H1 (cell line): ENCODE results near the gene C1orf116. TPM values are rescaled to one million over a fixed set of nuclear protein-coding genes. Genes with fewer than 3 reads are reported as not detected.
A peak's percentile ranks its signal among the peaks of the same experiment; 100 is the strongest.

Experiments used
- CTCF ChIA-PET: fragments of 300-600 bp; sonication (Branson Sonifier 250); formaldehyde crosslinking; loops from one replicate; lab custom pipeline; 2021; ENCODE audit not compliant: partially characterized antibody; lab: Charles Lee
- POLR2A ChIA-PET: fragments of 300-600 bp; sonication (Branson Sonifier 250); formaldehyde crosslinking; loops from one replicate; lab custom pipeline; 2021; ENCODE audit warnings: inconsistent platforms; ENCODE audit not compliant: partially characterized antibody; lab: Charles Lee
- DNase-seq, 2 experiments: peaks; one replicate each; pipeline versions ENCODE4 v3.0.0 to v3.0.0-alpha.2; 2010 to 2022; ENCODE audit warnings: low spot score in 2 of 2, low read depth in 1 of 2, mixed read lengths in 1 of 2
- FAIRE-seq: peaks from 2 replicates; lab custom pipeline; 2011; peaks lifted over from hg19 to GRCh38; lab: Jason Lieb, UNC
- H2AFZ ChIP-seq: 2 replicates; pipeline ENCODE4 v1.8.1; 2012; ENCODE audit warnings: low read length, inconsistent platforms
- H2AK5ac ChIP-seq: 2 replicates; pipeline ENCODE4 v1.6.1; 2013; ENCODE audit warnings: low read depth, low read length
- H2BK120ac ChIP-seq: replicated peaks from 2 replicates; pipeline ENCODE3; 2013; ENCODE audit warnings: low read depth, low read length, inconsistent platforms
- H2BK12ac ChIP-seq: 2 replicates; pipeline ENCODE4 v1.6.1; 2013; ENCODE audit warnings: low read depth, low read length
- H2BK15ac ChIP-seq: 2 replicates; pipeline ENCODE4 v1.6.1; 2013; ENCODE audit warnings: low read length
- H2BK20ac ChIP-seq: 2 replicates; pipeline ENCODE4 v1.6.1; 2013; ENCODE audit warnings: low read length
- H2BK5ac ChIP-seq: 2 replicates; pipeline ENCODE4 v1.6.1; 2013; ENCODE audit warnings: low read depth, low read length
- H3K14ac ChIP-seq: 2 replicates; pipeline ENCODE4 v1.6.1; 2013; ENCODE audit warnings: inconsistent platforms; ENCODE audit not compliant: insufficient read length
- H3K18ac ChIP-seq: 2 replicates; pipeline ENCODE4 v1.6.1; 2013; ENCODE audit warnings: low read length; ENCODE audit errors: extremely low read depth
- H3K23ac ChIP-seq: 2 replicates; pipeline ENCODE4 v1.6.1; 2013; ENCODE audit warnings: inconsistent platforms; ENCODE audit not compliant: insufficient read length
- H3K23me2 ChIP-seq: 2 replicates; pipeline ENCODE4 v1.6.1; 2013; ENCODE audit warnings: low read depth, low read length
- H3K27ac ChIP-seq: 2 replicates; pipeline ENCODE4 v1.6.1; 2011; ENCODE audit warnings: low read depth, low read length, inconsistent platforms
- H3K27me3 ChIP-seq, 4 experiments: replicated peaks in 1 of 4; 1 replicate in 1 of 4; 2 replicates in 3 of 4; pipeline versions ENCODE4 v1.6.1 to v1.8.1; 2011 to 2013; ENCODE audit warnings: low read length in 3 of 4, mild to moderate bottlenecking in 3 of 4, inconsistent platforms in 2 of 4, mixed read lengths in 2 of 4, moderate library complexity in 1 of 4; ENCODE audit not compliant: control insufficient read depth in 3 of 4, insufficient read depth in 3 of 4; ENCODE audit errors: extremely low read depth in 1 of 4
- H3K36me3 ChIP-seq, 4 experiments: 2 replicates each; pipeline versions ENCODE4 v1.6.1 to v1.8.1; 2011 to 2013; ENCODE audit warnings: mild to moderate bottlenecking in 4 of 4, low read length in 3 of 4, moderate library complexity in 2 of 4, control low read depth in 1 of 4, inconsistent platforms in 1 of 4; ENCODE audit not compliant: insufficient read depth in 4 of 4, control insufficient read depth in 2 of 4
- H3K4ac ChIP-seq: replicated peaks from 2 replicates; pipeline ENCODE3; 2013; ENCODE audit warnings: low read length, low read depth, mixed read lengths, inconsistent platforms; ENCODE audit not compliant: insufficient read length
- H3K4me1 ChIP-seq, 4 experiments: replicated peaks in 1 of 4; 1 replicate in 1 of 4; 2 replicates in 3 of 4; pipeline versions ENCODE4 v1.6.1 to v1.8.1; 2011 to 2013; ENCODE audit warnings: low read length in 3 of 4, inconsistent platforms in 2 of 4, mixed read lengths in 1 of 4; ENCODE audit not compliant: insufficient read depth in 4 of 4, control insufficient read depth in 3 of 4
- H3K4me2 ChIP-seq, 2 experiments: 2 replicates each; pipeline versions ENCODE4 v1.6.1 to v1.8.1; 2011 to 2013; ENCODE audit warnings: low read depth in 2 of 2, low read length in 2 of 2, control low read depth in 1 of 2, inconsistent platforms in 1 of 2, mild to moderate bottlenecking in 1 of 2; ENCODE audit not compliant: insufficient read depth in 1 of 2
- H3K4me3 ChIP-seq, 4 experiments: fragments of 200-600, 300-600 bp in 1 of 4; sonication (generic), shearing (Covaris generic), sonication (Bioruptor Twin) in 1 of 4; 2 replicates each; pipeline versions ENCODE4 v1.5.1 to v1.8.1; 2011 to 2016; ENCODE audit warnings: low read length in 4 of 4, low read depth in 3 of 4, control low read depth in 2 of 4, inconsistent platforms in 2 of 4, mild to moderate bottlenecking in 2 of 4, mixed read lengths in 1 of 4, moderate library complexity in 1 of 4; ENCODE audit not compliant: insufficient read depth in 2 of 4; ENCODE audit errors: extremely low read depth in 1 of 4
- H3K56ac ChIP-seq: replicated peaks from 2 replicates; pipeline ENCODE3; 2013; ENCODE audit warnings: low read depth, mild to moderate bottlenecking, mixed read lengths, low read length, inconsistent platforms; ENCODE audit not compliant: insufficient read length
- H3K79me1 ChIP-seq: 2 replicates; pipeline ENCODE4 v1.6.1; 2013; ENCODE audit warnings: low read depth, low read length, control low read depth
- H3K79me2 ChIP-seq, 2 experiments: 2 replicates each; pipeline versions ENCODE4 v1.6.1 to v1.8.1; 2012 to 2013; ENCODE audit warnings: low read length in 2 of 2, mild to moderate bottlenecking in 2 of 2, inconsistent platforms in 1 of 2; ENCODE audit not compliant: insufficient read depth in 2 of 2, control insufficient read depth in 1 of 2
- H3K9ac ChIP-seq, 4 experiments: replicated peaks in 1 of 4; 1 replicate in 1 of 4; 2 replicates in 3 of 4; pipeline versions ENCODE4 v1.6.1 to v1.8.1; 2011 to 2013; ENCODE audit warnings: low read depth in 3 of 4, low read length in 3 of 4, control low read depth in 2 of 4, mild to moderate bottlenecking in 2 of 4, moderate library complexity in 2 of 4, inconsistent platforms in 1 of 4; ENCODE audit errors: extremely low read depth in 1 of 4
- H3K9me3 ChIP-seq, 2 experiments: 2 replicates each; pipeline versions ENCODE4 v1.6.1 to v1.8.1; 2012 to 2013; ENCODE audit warnings: mild to moderate bottlenecking in 2 of 2, moderate library complexity in 2 of 2, control low read depth in 1 of 2, inconsistent platforms in 1 of 2, low read depth in 1 of 2, low read length in 1 of 2, mixed read lengths in 1 of 2; ENCODE audit not compliant: insufficient read depth in 2 of 2
- H4K20me1 ChIP-seq, 2 experiments: replicated peaks in 1 of 2; 2 replicates each; pipeline versions ENCODE3 to v1.8.1; 2011 to 2013; ENCODE audit warnings: inconsistent platforms in 2 of 2, low read length in 2 of 2, mild to moderate bottlenecking in 1 of 2; ENCODE audit not compliant: insufficient read depth in 2 of 2, control insufficient read depth in 1 of 2
- H4K5ac ChIP-seq: 2 replicates; pipeline ENCODE4 v1.6.1; 2013; ENCODE audit warnings: low read length, low read depth, mixed read lengths, inconsistent platforms; ENCODE audit not compliant: insufficient read length
- H4K8ac ChIP-seq: 2 replicates; pipeline ENCODE4 v1.8.0; 2013; ENCODE audit warnings: mild to moderate bottlenecking, moderate library complexity, low read length, inconsistent platforms; ENCODE audit not compliant: insufficient read depth; ENCODE audit errors: extremely low read depth
- H4K91ac ChIP-seq: replicated peaks from 2 replicates; pipeline ENCODE3; 2013; ENCODE audit warnings: low read length, mixed read lengths, inconsistent platforms; ENCODE audit not compliant: insufficient read length
- EGR1 ChIP-seq: IDR thresholded peaks from 2 replicates; pipeline ENCODE4 v1.6.1; 2011; ENCODE audit warnings: low read depth, low read length, borderline replicate concordance
- JUN ChIP-seq: IDR thresholded peaks from 2 replicates; pipeline ENCODE4 v1.6.1; 2011; ENCODE audit warnings: low read depth, mild to moderate bottlenecking, improper control_type of control experiment, low read length
- POLR2AphosphoS5 ChIP-seq: IDR thresholded peaks from 2 replicates; pipeline ENCODE4 v1.6.1; 2011; ENCODE audit warnings: low read depth, low read length
- RFX5 ChIP-seq: IDR thresholded peaks from 2 replicates; pipeline ENCODE4 v1.6.1; 2011; ENCODE audit warnings: low read depth, low read length, improper control_type of control experiment, borderline replicate concordance
- SIN3A ChIP-seq, 2 experiments: IDR thresholded peaks in 1 of 2; conservative IDR thresholded peaks in 1 of 2; 2 replicates each; pipeline ENCODE4 v1.6.1; 2011 to 2012; ENCODE audit warnings: low read length in 2 of 2, improper control_type of control experiment in 1 of 2, low read depth in 1 of 2, mild to moderate bottlenecking in 1 of 2
- WGBS, 2 experiments: shearing (Covaris generic) in 1 of 2; methylation state at CpG; one replicate each; pipeline versions ENCODE4 v1.1.6 to v1.1.7; 2013 to 2015; ENCODE audit warnings: low lambda C conversion rate in 2 of 2, mixed read lengths in 2 of 2, inconsistent platforms in 1 of 2, low coverage in 1 of 2, missing lambda C conversion rate in 1 of 2; ENCODE audit not compliant: insufficient replicate concordance in 2 of 2, insufficient coverage in 1 of 2, insufficient read length in 1 of 2; ENCODE audit errors: extremely low coverage in 1 of 2, missing lambda C conversion rate in 1 of 2; 5-methylcytosine and 5-hydroxymethylcytosine counted together
- polyA plus RNA-seq, 7 experiments: library from polyadenylated mRNA; depleted of rRNA in 3 of 7; stranded (reverse) in 5 of 7; unstranded in 2 of 7; fragments of >200 nt in 5 of 7; fragments of 200-250 nt in 2 of 7; gene quantifications; 1 replicate in 5 of 7; 2 replicates in 1 of 7; 4 replicates in 1 of 7; pipeline versions ENCODE4 v1.2.1 to v1.2.3, GENCODE V29; 2011 to 2013; ENCODE audit warnings: missing spikeins in 2 of 7, mixed read lengths in 2 of 7
- total RNA-seq: library from RNA; stranded (reverse); fragmentation: NEBNext Ultra II Directional; extraction: Animal tissue kit (Norgen Biotek cat#: 25700); gene quantifications from 2 replicates; pipeline ENCODE4 v1.2.1, GENCODE V29; 2021

The C1orf116 gene
- total and polyA plus RNA-seq, 2 of the 8 experiments (the other 6 are each of a cell fraction or from before 2014, with no cell fraction given) = 2.2 to 3.9 TPM

DNA sequence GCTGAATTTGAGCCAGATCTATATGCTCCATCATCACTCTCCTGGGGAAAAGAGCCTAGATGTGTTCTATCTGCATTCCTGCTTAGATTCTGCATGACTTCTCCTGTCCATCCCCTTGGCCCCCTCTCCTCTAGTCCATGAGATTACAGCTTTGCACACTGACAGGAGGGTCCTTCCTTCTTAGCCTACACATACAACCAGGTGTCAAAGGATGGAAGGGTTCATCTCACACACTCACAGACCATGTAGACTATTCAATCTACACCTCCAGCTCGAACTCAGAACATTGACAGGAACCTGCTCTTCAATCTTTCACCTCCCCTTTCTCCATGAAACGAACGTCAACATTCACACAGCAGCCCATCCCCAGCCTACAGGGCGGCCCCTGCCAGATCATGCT lies 13.8 kb downstream of the C1orf116 start:
- H3K27ac ChIP-seq = no peak overlapping the region
- H2BK5ac ChIP-seq = no peak overlapping the region
- ChIA-PET CTCF (interaction anchor here (0.7 to 10.5 kb wide), 4 partner anchors 11 to 36 kb away, joined by 3 to 122 read pairs (median 3); no protein-coding TSS in a partner anchor), POLR2A (no interaction called here)
- no peaks in the 10 kb centered on the region for H3K9me3 ChIP-seq
- H3K79me1 ChIP-seq = no peaks in the 10 kb centered on the region
- H3K4me2 ChIP-seq = no peak overlapping the region
- H3K79me2 ChIP-seq = no peaks in the 10 kb centered on the region
- no peak overlapping the region for H2AK5ac ChIP-seq
- no peak overlapping the region for H3K4ac ChIP-seq
- DNase-seq (no peak), FAIRE-seq (no peak)
- H3K27me3 ChIP-seq = no peaks in the 10 kb centered on the region
- no peak overlapping the region for H3K4me3 ChIP-seq
- TF ChIP-seq RFX5 (no peak), SIN3A (conservative IDR thresholded peaks at IDR 0.05 in 1 of 2, IDR thresholded peaks at IDR 0.05 in 1 of 2; ENCODE audit: low read depth in 1 of 2, low read length in 2 of 2) (no peak), POLR2AphosphoS5 (no peak), JUN (no peak), EGR1 (no peak)
- H4K8ac ChIP-seq = no peak overlapping the region
- H4K5ac ChIP-seq = no peak overlapping the region
- H3K23ac ChIP-seq = no peak overlapping the region
- no peak overlapping the region for H2AFZ ChIP-seq
- 84% methylated on average over 4 of the region's 4 CpGs; no CpG with 5 or more reads in 1 of the 2 experiments for WGBS, 2 experiments
- no peak overlapping the region for H2BK20ac ChIP-seq
- no peak overlapping the region for H3K9ac ChIP-seq
- peaks cover 0 to 2% (median 0%) of the 10 kb centered on the region in 4 experiments; a peak in 2 of 8 replicates for H3K36me3 ChIP-seq
- H2BK15ac ChIP-seq = no peak overlapping the region
- no peak overlapping the region for H2BK120ac ChIP-seq
- 0 out of 2 replicates have a peak overlapping the region, but pooled peaks have one; percentile 60 for H2BK12ac ChIP-seq
- H3K23me2 ChIP-seq = no peaks in the 10 kb centered on the region
- no peak overlapping the region for H3K14ac ChIP-seq
- H3K56ac ChIP-seq = no peak overlapping the region
- H3K18ac ChIP-seq = no peak overlapping the region
- H4K91ac ChIP-seq = no peak overlapping the region
- H3K4me1 ChIP-seq = no peaks in the 10 kb centered on the region
- no peaks in the 10 kb centered on the region for H4K20me1 ChIP-seq
